ENCODE data around the gene TIMP3.
A peak's percentile ranks its signal among the peaks of the same experiment; 100 is the strongest.

Gene TIMP3

DNA sequence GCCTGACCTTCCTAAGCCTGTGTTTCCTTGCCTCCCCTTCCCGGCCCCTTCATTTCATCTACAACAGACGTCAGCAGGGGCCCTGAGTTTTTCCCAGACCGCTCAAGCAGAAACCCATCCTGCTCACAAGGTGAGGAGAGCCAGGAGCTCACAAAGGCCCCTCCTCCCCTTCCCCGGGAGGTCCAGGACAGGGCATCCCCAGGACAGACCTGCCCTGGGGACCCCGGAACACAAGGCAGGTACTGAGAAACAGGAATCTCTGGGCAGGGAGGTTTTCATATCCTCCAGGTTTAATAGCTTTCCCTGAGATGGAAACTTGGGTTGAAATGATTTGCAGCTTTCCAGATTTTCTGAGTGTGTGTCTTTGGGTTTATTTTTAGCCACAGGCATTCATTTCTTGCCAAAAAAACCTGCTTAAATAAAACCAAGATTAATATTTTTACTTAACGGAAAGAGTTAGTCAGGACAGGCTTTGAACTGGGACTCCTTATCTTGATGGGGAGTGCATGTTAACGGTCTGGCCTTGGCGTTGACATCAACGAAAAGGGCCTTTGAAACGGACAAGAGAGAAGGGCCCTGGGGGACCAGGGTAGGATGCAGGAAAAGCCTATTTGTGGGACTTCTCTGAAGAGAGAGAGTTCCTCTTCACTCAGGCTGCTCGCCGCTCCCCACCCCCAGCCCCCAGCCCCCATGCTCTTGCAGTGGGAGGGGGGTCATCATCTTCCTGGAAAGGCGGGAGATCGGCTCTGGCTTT lies 38.5 kb downstream of the TIMP3 start:
- no peak for ATAC-seq
- TF ChIP-seq ZNF8 (CRISPR knock-in tag; IDR thresholded peaks at IDR 0.05) = no peak
- TF ChIP-seq ISL1 (CRISPR knock-in tag; IDR thresholded peaks at IDR 0.05) = 0 out of 2 replicates have a peak, but pooled peaks have one; percentile 27

- ATAC-seq = no peak
- TF ChIP-seq SNAI2 (CRISPR knock-in tag; IDR thresholded peaks at IDR 0.05) (no peak), PPARA (CRISPR knock-in tag; IDR thresholded peaks at IDR 0.05; ENCODE audit: borderline replicate concordance) (no peak), BACH2 (CRISPR knock-in tag; IDR thresholded peaks at IDR 0.05; ENCODE audit: borderline replicate concordance) (no peak), ZNF565 (CRISPR knock-in tag; conservative IDR thresholded peaks at IDR 0.05; ENCODE audit: low read depth) (no peak)
Measured at GRCh38 chr22:32841175-32841574, 39.7 kb downstream of the TIMP3 start.

DNA sequence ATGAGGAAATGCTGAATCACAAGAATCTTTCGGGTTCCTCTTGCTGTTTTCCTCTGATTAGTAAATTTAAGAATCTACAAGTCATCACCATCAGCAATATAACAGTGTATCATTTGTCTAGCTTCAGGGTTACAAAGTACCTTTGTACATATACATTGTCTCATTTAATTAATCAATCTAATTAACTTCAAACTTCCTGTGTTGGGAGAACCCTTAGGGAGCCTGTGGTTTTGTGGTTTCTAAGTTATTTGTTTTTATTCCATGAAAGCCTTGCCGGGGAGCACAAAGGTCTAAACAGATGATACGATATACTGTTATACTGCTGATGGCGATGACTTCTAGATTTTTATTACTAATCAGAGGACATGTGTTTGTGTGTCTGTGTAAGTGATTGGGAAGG lies 41.0 kb downstream of the TIMP3 start:
- TF ChIP-seq, protein P1, sequence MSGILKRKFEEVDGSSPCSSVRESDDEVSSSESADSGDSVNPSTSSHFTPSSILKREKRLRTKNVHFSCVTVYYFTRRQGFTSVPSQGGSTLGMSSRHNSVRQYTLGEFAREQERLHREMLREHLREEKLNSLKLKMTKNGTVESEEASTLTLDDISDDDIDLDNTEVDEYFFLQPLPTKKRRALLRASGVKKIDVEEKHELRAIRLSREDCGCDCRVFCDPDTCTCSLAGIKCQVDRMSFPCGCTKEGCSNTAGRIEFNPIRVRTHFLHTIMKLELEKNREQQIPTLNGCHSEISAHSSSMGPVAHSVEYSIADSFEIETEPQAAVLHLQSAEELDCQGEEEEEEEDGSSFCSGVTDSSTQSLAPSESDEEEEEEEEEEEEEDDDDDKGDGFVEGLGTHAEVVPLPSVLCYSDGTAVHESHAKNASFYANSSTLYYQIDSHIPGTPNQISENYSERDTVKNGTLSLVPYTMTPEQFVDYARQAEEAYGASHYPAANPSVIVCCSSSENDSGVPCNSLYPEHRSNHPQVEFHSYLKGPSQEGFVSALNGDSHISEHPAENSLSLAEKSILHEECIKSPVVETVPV (CRISPR knock-in tag; IDR thresholded peaks at IDR 0.05) = no peak
- TF ChIP-seq GLIS3 (CRISPR knock-in tag; IDR thresholded peaks at IDR 0.05) (no peak), ZFP3 (CRISPR knock-in tag; IDR thresholded peaks at IDR 0.05) (no peak), TCF4 (CRISPR knock-in tag; IDR thresholded peaks at IDR 0.05; ENCODE audit: borderline replicate concordance) (no peak), CSDC2 (CRISPR knock-in tag; IDR thresholded peaks at IDR 0.05) (no peak), ISL1 (CRISPR knock-in tag; IDR thresholded peaks at IDR 0.05) (no peak), OSR1 (CRISPR knock-in tag; IDR thresholded peaks at IDR 0.05) (no peak), PPARA (CRISPR knock-in tag; IDR thresholded peaks at IDR 0.05; ENCODE audit: borderline replicate concordance) (no peak), BACH2 (CRISPR knock-in tag; IDR thresholded peaks at IDR 0.05; ENCODE audit: borderline replicate concordance) (no peak), RARB (CRISPR knock-in tag; IDR thresholded peaks at IDR 0.05) (no peak), POU6F1 (CRISPR knock-in tag; IDR thresholded peaks at IDR 0.05; ENCODE audit: borderline replicate concordance, low read depth) (no peak), ZNF565 (CRISPR knock-in tag; conservative IDR thresholded peaks at IDR 0.05; ENCODE audit: low read depth) (no peak), TOX (CRISPR knock-in tag; IDR thresholded peaks at IDR 0.05; ENCODE audit: borderline replicate concordance) (no peak), SNAI2 (CRISPR knock-in tag; IDR thresholded peaks at IDR 0.05) (no peak), ZNF8 (CRISPR knock-in tag; IDR thresholded peaks at IDR 0.05) (no peak), ZC3H10 (CRISPR knock-in tag; IDR thresholded peaks at IDR 0.05) (no peak), ARNTL (CRISPR knock-in tag; IDR thresholded peaks at IDR 0.05; ENCODE audit: borderline replicate concordance, low read depth) (no peak), ESRRG (CRISPR knock-in tag; IDR thresholded peaks at IDR 0.05) (no peak)
- TF ChIP-seq, protein P2, sequence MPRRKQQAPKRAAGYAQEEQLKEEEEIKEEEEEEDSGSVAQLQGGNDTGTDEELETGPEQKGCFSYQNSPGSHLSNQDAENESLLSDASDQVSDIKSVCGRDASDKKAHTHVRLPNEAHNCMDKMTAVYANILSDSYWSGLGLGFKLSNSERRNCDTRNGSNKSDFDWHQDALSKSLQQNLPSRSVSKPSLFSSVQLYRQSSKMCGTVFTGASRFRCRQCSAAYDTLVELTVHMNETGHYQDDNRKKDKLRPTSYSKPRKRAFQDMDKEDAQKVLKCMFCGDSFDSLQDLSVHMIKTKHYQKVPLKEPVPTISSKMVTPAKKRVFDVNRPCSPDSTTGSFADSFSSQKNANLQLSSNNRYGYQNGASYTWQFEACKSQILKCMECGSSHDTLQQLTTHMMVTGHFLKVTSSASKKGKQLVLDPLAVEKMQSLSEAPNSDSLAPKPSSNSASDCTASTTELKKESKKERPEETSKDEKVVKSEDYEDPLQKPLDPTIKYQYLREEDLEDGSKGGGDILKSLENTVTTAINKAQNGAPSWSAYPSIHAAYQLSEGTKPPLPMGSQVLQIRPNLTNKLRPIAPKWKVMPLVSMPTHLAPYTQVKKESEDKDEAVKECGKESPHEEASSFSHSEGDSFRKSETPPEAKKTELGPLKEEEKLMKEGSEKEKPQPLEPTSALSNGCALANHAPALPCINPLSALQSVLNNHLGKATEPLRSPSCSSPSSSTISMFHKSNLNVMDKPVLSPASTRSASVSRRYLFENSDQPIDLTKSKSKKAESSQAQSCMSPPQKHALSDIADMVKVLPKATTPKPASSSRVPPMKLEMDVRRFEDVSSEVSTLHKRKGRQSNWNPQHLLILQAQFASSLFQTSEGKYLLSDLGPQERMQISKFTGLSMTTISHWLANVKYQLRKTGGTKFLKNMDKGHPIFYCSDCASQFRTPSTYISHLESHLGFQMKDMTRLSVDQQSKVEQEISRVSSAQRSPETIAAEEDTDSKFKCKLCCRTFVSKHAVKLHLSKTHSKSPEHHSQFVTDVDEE (CRISPR knock-in tag; IDR thresholded peaks at IDR 0.05) = no peak
- no peak for ATAC-seq

DNA sequence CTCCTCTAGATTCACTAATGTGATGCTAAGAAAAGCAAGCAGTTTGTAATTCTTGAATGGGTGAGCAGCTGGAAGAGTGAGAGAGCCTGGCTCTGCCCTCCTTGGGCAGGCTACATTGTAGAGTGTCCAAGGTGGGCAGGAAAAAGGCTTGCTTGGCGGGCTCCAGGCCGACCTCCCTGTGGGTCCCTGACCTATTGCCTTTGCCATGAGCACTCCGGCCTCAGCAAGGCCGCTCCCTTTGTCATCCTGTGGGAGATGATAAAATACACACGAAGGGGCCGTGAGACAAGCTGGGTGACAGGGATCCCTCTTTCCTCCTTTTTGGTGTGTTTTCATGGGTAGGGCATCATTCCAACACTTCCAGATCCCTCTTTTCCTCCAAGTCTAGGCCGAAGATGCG lies 41.8 kb downstream of the TIMP3 start:
- no peak for ATAC-seq
- TF ChIP-seq ISL1 (CRISPR knock-in tag; IDR thresholded peaks at IDR 0.05) (no peak), TOX (CRISPR knock-in tag; IDR thresholded peaks at IDR 0.05; ENCODE audit: borderline replicate concordance) (no peak), POU6F1 (CRISPR knock-in tag; IDR thresholded peaks at IDR 0.05; ENCODE audit: borderline replicate concordance, low read depth) (no peak), OSR1 (CRISPR knock-in tag; IDR thresholded peaks at IDR 0.05) (no peak), ZNF8 (CRISPR knock-in tag; IDR thresholded peaks at IDR 0.05) (no peak)
- TF ChIP-seq, protein P1 (CRISPR knock-in tag; IDR thresholded peaks at IDR 0.05) = no peak

All from SK-N-SH treated with all-trans-retinoic acid at 6 μM for 48 hours (cell line).